GM12891 (cell line): ENCODE results near the gene FN3K.

Experiments
- PAX5 ChIP-seq: IDR thresholded peaks from 2 replicates; pipeline ENCODE4 v1.6.1; 2011; ENCODE audit warnings: low read length, moderate library complexity, mild to moderate bottlenecking; ENCODE audit not compliant: insufficient read depth, severe bottlenecking
- POLR2A ChIP-seq: IDR thresholded peaks from 2 replicates; pipeline ENCODE4 v1.6.1; 2011; ENCODE audit warnings: low read depth, low read length, control low read depth
- POLR2AphosphoS5 ChIP-seq: IDR thresholded peaks from 2 replicates; pipeline ENCODE4 v1.6.1; 2011; ENCODE audit warnings: low read depth, low read length, control low read depth
- POU2F2 ChIP-seq: IDR thresholded peaks from 2 replicates; pipeline ENCODE4 v1.6.1; 2011; ENCODE audit warnings: low read depth, mild to moderate bottlenecking, control low read depth, low read length, moderate library complexity
- SPI1 ChIP-seq: IDR thresholded peaks from 2 replicates; pipeline ENCODE4 v1.6.1; 2011; ENCODE audit warnings: low read depth, low read length, control low read depth
- TAF1 ChIP-seq: IDR thresholded peaks from 2 replicates; pipeline ENCODE4 v1.6.1; 2011; ENCODE audit warnings: low read depth, low read length, control low read depth

GRCh38 chr17:82687375-82687861 lies 48.0 kb upstream of the FN3K start:
- no peak for TF ChIP-seq POLR2A
- no peak for TF ChIP-seq PAX5
- TF ChIP-seq TAF1: no peak
- no peak for TF ChIP-seq POLR2AphosphoS5
- TF ChIP-seq POU2F2: no peak
- no peak for TF ChIP-seq SPI1
